Parathyroid adenoma (tissue), 2 donors: ENCODE results near the gene MAGI2.

Experiments used
- H2AFZ ChIP-seq: fragments of 300-600 bp; sonication (generic); one replicate; pipeline ENCODE4 v1.7.0; 2017; ENCODE audit warnings: antibody characterized with exemption, mild to moderate bottlenecking
- H3K27ac ChIP-seq: fragments of 300-600 bp; sonication (generic); one replicate; pipeline ENCODE4 v1.7.0; 2017
- H3K27me3 ChIP-seq: fragments of 300-600 bp; sonication (generic); one replicate; pipeline ENCODE4 v1.7.0; 2017; ENCODE audit warnings: low read length; ENCODE audit not compliant: control insufficient read depth, insufficient read depth
- H3K36me3 ChIP-seq: fragments of 300-600 bp; sonication (generic); one replicate; pipeline ENCODE4 v1.7.0; 2017; ENCODE audit warnings: low read length; ENCODE audit not compliant: control insufficient read depth, insufficient read depth
- H3K4me1 ChIP-seq: fragments of 300-600 bp; sonication (generic); one replicate; pipeline ENCODE4 v1.7.0; 2017; ENCODE audit warnings: control low read depth
- H3K4me2 ChIP-seq: fragments of 300-600 bp; sonication (generic); one replicate; pipeline ENCODE4 v1.7.0; 2017; ENCODE audit warnings: low read length
- H3K4me3 ChIP-seq: fragments of 300-600 bp; sonication (generic); one replicate; pipeline ENCODE4 v1.7.0; 2017; ENCODE audit warnings: low read depth, low read length
- H3K79me2 ChIP-seq: fragments of 300-600 bp; sonication (generic); one replicate; pipeline ENCODE4 v1.7.0; 2017; ENCODE audit warnings: control low read depth
- H3K9ac ChIP-seq: fragments of 300-600 bp; sonication (generic); one replicate; pipeline ENCODE4 v1.7.0; 2017; ENCODE audit warnings: mild to moderate bottlenecking
- H3K9me3 ChIP-seq: fragments of 300-600 bp; sonication (generic); one replicate; pipeline ENCODE4 v1.7.0; 2017; ENCODE audit warnings: low read length; ENCODE audit not compliant: control insufficient read depth
- CTCF ChIP-seq: fragments of 300-600 bp; sonication (generic); IDR thresholded peaks from one replicate; pipeline ENCODE4 v1.7.0; 2017; ENCODE audit warnings: antibody characterized with exemption, mild to moderate bottlenecking
- donor health status: primary hyperparathyroidism.

Gene MAGI2

GRCh38 chr7:77983973-77984372 lies 1469.5 kb downstream of the MAGI2 start:
- no peaks in the 10 kb centered on the region for H3K9me3 ChIP-seq
- no peaks in the 10 kb centered on the region for H3K36me3 ChIP-seq
- TF ChIP-seq CTCF: no peak
- H3K4me1 ChIP-seq: peaks cover 2% of the 10 kb centered on the region
- no peak overlapping the region for H2AFZ ChIP-seq
- no peak overlapping the region for H3K4me3 ChIP-seq
- H3K79me2 ChIP-seq: no peaks in the 10 kb centered on the region
- no peak overlapping the region for H3K4me2 ChIP-seq
- no peaks in the 10 kb centered on the region for H3K27me3 ChIP-seq
- H3K27ac ChIP-seq: no peak overlapping the region
- no peak overlapping the region for H3K9ac ChIP-seq

- TF ChIP-seq CTCF: no peak
- H3K79me2 ChIP-seq: no peaks in the 10 kb centered on the region
- H3K27me3 ChIP-seq: no peaks in the 10 kb centered on the region
- no peak overlapping the region for H2AFZ ChIP-seq
- peaks cover 2% of the 10 kb centered on the region for H3K4me1 ChIP-seq
- no peak overlapping the region for H3K4me2 ChIP-seq
- H3K36me3 ChIP-seq: no peaks in the 10 kb centered on the region
- no peaks in the 10 kb centered on the region for H3K9me3 ChIP-seq
- H3K9ac ChIP-seq: no peak overlapping the region
- no peak overlapping the region for H3K27ac ChIP-seq
- no peak overlapping the region for H3K4me3 ChIP-seq
These were observed 1470.4 kb downstream of the MAGI2 start for GRCh38 chr7:77982926-77983550.

GRCh38 chr7:77980087-77980713 lies 1473.3 kb downstream of the MAGI2 start:
- Histone ChIP-seq H3K79me2 (no peaks in the 10 kb centered on the region), H3K27me3 (no peaks in the 10 kb centered on the region), H3K27ac (no peak overlapping the region), H3K9ac (no peak overlapping the region), H3K4me1 (peaks cover 2% of the 10 kb centered on the region), H3K4me2 (no peak overlapping the region), H3K4me3 (no peak overlapping the region), H3K9me3 (no peaks in the 10 kb centered on the region), H2AFZ (no peak overlapping the region), H3K36me3 (no peaks in the 10 kb centered on the region)
- TF ChIP-seq CTCF: no peak

GRCh38 chr7:77979219-77979618 lies 1474.2 kb downstream of the MAGI2 start:
- Histone ChIP-seq H3K9me3 (no peaks in the 10 kb centered on the region), H3K4me2 (no peak overlapping the region), H3K79me2 (no peaks in the 10 kb centered on the region), H3K4me1 (peaks cover 2% of the 10 kb centered on the region), H3K27ac (no peak overlapping the region), H3K4me3 (no peak overlapping the region), H2AFZ (no peak overlapping the region), H3K36me3 (no peaks in the 10 kb centered on the region), H3K9ac (no peak overlapping the region), H3K27me3 (no peaks in the 10 kb centered on the region)
- no peak for TF ChIP-seq CTCF
